Stimulated activated naive B cell treated with anti-CD40 and anti-IgM and Interleukin-4, amounts not matched to agents 10 μg/mL and 1 μg/mL and 100 μg/mL, for 72 hours (primary cell): ENCODE measurements around the gene LYRM2.

Experiments used
- ATAC-seq, 2 donors: fragments of 150-1000 bp; cut with Tn5 transposase; replicated peaks; 2 replicates each; pipeline ENCODE4 v1.10.0; 2021; ENCODE audit warnings: moderate library complexity in 1 of 2
- DNase-seq: peaks from one replicate; pipeline ENCODE4 v3.0.0; 2021
- H3K27ac Mint-ChIP-seq: one replicate; pipeline ENCODE4 v1.8.0; 2022; ENCODE audit warnings: mild to moderate bottlenecking, mixed read lengths
- H3K27me3 Mint-ChIP-seq, 2 donors: one replicate each; pipeline ENCODE4 v1.8.0; 2022; ENCODE audit warnings: mixed read lengths in 2 of 2
- H3K36me3 Mint-ChIP-seq, 2 donors: one replicate each; pipeline ENCODE4 v1.8.0; 2022; ENCODE audit warnings: mixed read lengths in 2 of 2, mild to moderate bottlenecking in 1 of 2
- H3K4me1 Mint-ChIP-seq, 2 donors: one replicate each; pipeline ENCODE4 v1.8.0; 2022; ENCODE audit warnings: mixed read lengths in 2 of 2, mild to moderate bottlenecking in 1 of 2
- H3K4me3 Mint-ChIP-seq, 2 donors: one replicate each; pipeline ENCODE4 v1.8.0; 2022; ENCODE audit warnings: mild to moderate bottlenecking in 2 of 2, mixed read lengths in 2 of 2, moderate library complexity in 1 of 2
- H3K9me3 Mint-ChIP-seq, 2 donors: one replicate each; pipeline ENCODE4 v1.8.0; 2022; ENCODE audit warnings: mixed read lengths in 2 of 2, mild to moderate bottlenecking in 1 of 2

The LYRM2 gene

GRCh38 chr6:89542081-89542857 is 96.3 kb downstream of the LYRM2 start:
- Mint-ChIP-seq H3K4me1 (no peaks in the 10 kb centered on the region), H3K9me3 (no peaks in the 10 kb centered on the region), H3K4me3 (no peak overlapping the region), H3K27me3 (peaks cover 0 to 7% of the 10 kb centered on the region in 2 donors), H3K36me3 (no peaks in the 10 kb centered on the region), H3K27ac (no peak overlapping the region)
- ATAC-seq (no peak), DNase-seq (no peak)

- Mint-ChIP-seq H3K36me3 (no peaks in the 10 kb centered on the region), H3K4me3 (no peak overlapping the region), H3K4me1 (no peaks in the 10 kb centered on the region), H3K27ac (no peak overlapping the region), H3K9me3 (no peaks in the 10 kb centered on the region), H3K27me3 (peaks cover 0 to 7% of the 10 kb centered on the region in 2 donors)
- DNase-seq (no peak), ATAC-seq (no peak)
These were observed 98.8 kb downstream of the LYRM2 start for GRCh38 chr6:89539779-89540178.

GRCh38 chr6:89536231-89536630 is 102.3 kb downstream of the LYRM2 start:
- no peak for DNase-seq
- H3K4me3 Mint-ChIP-seq: no peak overlapping the region

GRCh38 chr6:89530982-89531381 is 107.6 kb downstream of the LYRM2 start:
- Mint-ChIP-seq H3K27ac (no peak overlapping the region), H3K4me3 (no peak overlapping the region), H3K36me3 (peaks cover 0 to 8% of the 10 kb centered on the region in 2 donors), H3K27me3 (no peaks in the 10 kb centered on the region), H3K9me3 (no peaks in the 10 kb centered on the region), H3K4me1 (peaks cover 5 to 14% of the 10 kb centered on the region in 2 donors)
- no peak for DNase-seq
- ATAC-seq: no peak

More at GRCh38 chr6:89536231-89536630, 102.3 kb downstream of the LYRM2 start:
- Mint-ChIP-seq H3K36me3 (no peaks in the 10 kb centered on the region), H3K9me3 (no peaks in the 10 kb centered on the region), H3K4me1 (peaks cover 0 to 5% of the 10 kb centered on the region in 2 donors), H3K27ac (no peak overlapping the region), H3K27me3 (no peaks in the 10 kb centered on the region)
- no peak for ATAC-seq

- DNase-seq (no peak), ATAC-seq (no peak)
- Mint-ChIP-seq H3K27ac (no peak overlapping the region), H3K27me3 (no peaks in the 10 kb centered on the region), H3K4me1 (peaks cover 5 to 10% of the 10 kb centered on the region in 2 donors), H3K9me3 (no peaks in the 10 kb centered on the region), H3K4me3 (no peak overlapping the region), H3K36me3 (peaks cover 0 to 8% of the 10 kb centered on the region in 2 donors)
These were observed 109.7 kb downstream of the LYRM2 start for GRCh38 chr6:89528866-89529265.

GRCh38 chr6:89527634-89528033 is 110.9 kb downstream of the LYRM2 start:
- H3K27ac Mint-ChIP-seq: no peak overlapping the region
- H3K36me3 Mint-ChIP-seq: peaks cover 0 to 8% of the 10 kb centered on the region in 2 donors
- H3K27me3 Mint-ChIP-seq: no peaks in the 10 kb centered on the region
- no peaks in the 10 kb centered on the region for H3K9me3 Mint-ChIP-seq
- peaks cover 5 to 10% of the 10 kb centered on the region in 2 donors for H3K4me1 Mint-ChIP-seq
- no peak for ATAC-seq
- DNase-seq: no peak
- H3K4me3 Mint-ChIP-seq: no peak overlapping the region

- H3K36me3 Mint-ChIP-seq: peaks cover 0 to 8% of the 10 kb centered on the region in 2 donors
- ATAC-seq (no peak), DNase-seq (no peak)
- H3K4me3 Mint-ChIP-seq: no peak overlapping the region
- H3K27ac Mint-ChIP-seq: no peak overlapping the region
- peaks cover 5 to 10% of the 10 kb centered on the region in 2 donors for H3K4me1 Mint-ChIP-seq
- no peaks in the 10 kb centered on the region for H3K9me3 Mint-ChIP-seq
- no peaks in the 10 kb centered on the region for H3K27me3 Mint-ChIP-seq
These were observed 112.0 kb downstream of the LYRM2 start for GRCh38 chr6:89526563-89526869.

GRCh38 chr6:89525786-89526562 is 112.6 kb downstream of the LYRM2 start:
- ATAC-seq (no peak), DNase-seq (no peak)
- H3K27me3 Mint-ChIP-seq: no peaks in the 10 kb centered on the region
- no peak overlapping the region for H3K27ac Mint-ChIP-seq
- H3K9me3 Mint-ChIP-seq: no peaks in the 10 kb centered on the region
- H3K4me1 Mint-ChIP-seq: peaks cover 5 to 10% of the 10 kb centered on the region in 2 donors
- H3K36me3 Mint-ChIP-seq: peaks cover 0 to 8% of the 10 kb centered on the region in 2 donors
- H3K4me3 Mint-ChIP-seq: no peak overlapping the region

GRCh38 chr6:89522778-89523177 is 115.8 kb downstream of the LYRM2 start:
- Mint-ChIP-seq H3K9me3 (no peaks in the 10 kb centered on the region), H3K4me3 (no peak overlapping the region), H3K4me1 (no peaks in the 10 kb centered on the region), H3K27ac (no peak overlapping the region), H3K27me3 (no peaks in the 10 kb centered on the region), H3K36me3 (no peaks in the 10 kb centered on the region)
- DNase-seq (no peak), ATAC-seq (no peak)

GRCh38 chr6:89520736-89521135 is 117.8 kb downstream of the LYRM2 start:
- H3K36me3 Mint-ChIP-seq: peaks cover 0 to 1% of the 10 kb centered on the region in 2 donors
- H3K4me3 Mint-ChIP-seq: no peak overlapping the region
- H3K9me3 Mint-ChIP-seq: no peaks in the 10 kb centered on the region
- H3K27ac Mint-ChIP-seq: no peak overlapping the region
- ATAC-seq: no peak
- DNase-seq: no peak
- H3K27me3 Mint-ChIP-seq: no peaks in the 10 kb centered on the region
- no peaks in the 10 kb centered on the region for H3K4me1 Mint-ChIP-seq

GRCh38 chr6:89518352-89519055 is 120.0 kb downstream of the LYRM2 start:
- Mint-ChIP-seq H3K27me3 (no peaks in the 10 kb centered on the region), H3K9me3 (no peaks in the 10 kb centered on the region), H3K27ac (no peak overlapping the region), H3K4me3 (no peak overlapping the region), H3K36me3 (peaks cover 0 to 4% of the 10 kb centered on the region in 2 donors), H3K4me1 (no peaks in the 10 kb centered on the region)
- DNase-seq: no peak
- no peak for ATAC-seq
